GM12873 (cell line): ENCODE data around the gene FA2H.

Source experiments
- TF ChIP-seq, protein P1 (sequence below): IDR thresholded peaks from 2 replicates; pipeline ENCODE4 v1.5.1; 2012; ENCODE audit warnings: low read depth, mild to moderate bottlenecking, moderate library complexity, low read length, control low read depth; ENCODE audit not compliant: insufficient read depth; ENCODE audit errors: missing control alignments

Gene FA2H

DNA sequence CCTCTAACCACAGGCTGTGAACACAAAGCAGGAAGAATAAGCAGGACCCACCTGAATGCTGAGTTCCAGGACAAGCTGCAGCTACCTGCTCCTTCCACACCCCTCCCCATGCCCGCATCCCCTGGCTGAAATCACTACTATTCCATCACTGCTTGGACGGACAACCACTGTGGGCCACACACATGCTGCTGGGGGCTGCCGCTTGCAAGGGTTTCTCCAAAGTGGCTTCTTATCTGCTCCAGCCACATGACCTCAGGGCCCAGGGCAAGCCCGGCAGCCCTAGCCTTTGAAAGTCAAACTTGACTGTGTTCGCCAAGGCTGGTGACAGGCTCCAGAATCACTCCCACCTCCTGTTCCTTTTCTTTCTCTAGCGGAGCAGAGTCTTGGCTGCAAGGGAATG, 18.4 kb downstream of the FA2H start:
- TF ChIP-seq, protein P1, sequence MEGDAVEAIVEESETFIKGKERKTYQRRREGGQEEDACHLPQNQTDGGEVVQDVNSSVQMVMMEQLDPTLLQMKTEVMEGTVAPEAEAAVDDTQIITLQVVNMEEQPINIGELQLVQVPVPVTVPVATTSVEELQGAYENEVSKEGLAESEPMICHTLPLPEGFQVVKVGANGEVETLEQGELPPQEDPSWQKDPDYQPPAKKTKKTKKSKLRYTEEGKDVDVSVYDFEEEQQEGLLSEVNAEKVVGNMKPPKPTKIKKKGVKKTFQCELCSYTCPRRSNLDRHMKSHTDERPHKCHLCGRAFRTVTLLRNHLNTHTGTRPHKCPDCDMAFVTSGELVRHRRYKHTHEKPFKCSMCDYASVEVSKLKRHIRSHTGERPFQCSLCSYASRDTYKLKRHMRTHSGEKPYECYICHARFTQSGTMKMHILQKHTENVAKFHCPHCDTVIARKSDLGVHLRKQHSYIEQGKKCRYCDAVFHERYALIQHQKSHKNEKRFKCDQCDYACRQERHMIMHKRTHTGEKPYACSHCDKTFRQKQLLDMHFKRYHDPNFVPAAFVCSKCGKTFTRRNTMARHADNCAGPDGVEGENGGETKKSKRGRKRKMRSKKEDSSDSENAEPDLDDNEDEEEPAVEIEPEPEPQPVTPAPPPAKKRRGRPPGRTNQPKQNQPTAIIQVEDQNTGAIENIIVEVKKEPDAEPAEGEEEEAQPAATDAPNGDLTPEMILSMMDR, result no peak

DNA sequence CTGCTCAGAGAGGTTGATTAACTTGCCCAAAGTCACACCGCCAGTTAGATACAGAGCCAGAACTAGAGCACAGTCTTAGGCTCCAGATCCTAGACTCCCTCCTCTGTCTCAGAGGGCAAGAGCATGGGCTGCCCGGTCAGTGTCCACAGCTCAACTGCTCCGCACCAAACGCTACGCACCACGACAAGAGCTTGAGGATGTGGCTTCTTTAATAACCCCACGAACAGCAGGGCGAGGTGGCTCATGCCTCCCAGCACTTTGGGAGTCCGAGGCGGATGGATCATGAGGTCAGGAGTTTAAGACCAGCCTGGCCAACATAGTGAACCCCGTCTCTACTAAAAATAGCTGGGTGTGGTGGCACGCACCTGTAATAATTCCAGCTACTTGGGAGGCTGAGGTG, 21.4 kb downstream of the FA2H start:
- TF ChIP-seq, protein P1, result no peak

DNA sequence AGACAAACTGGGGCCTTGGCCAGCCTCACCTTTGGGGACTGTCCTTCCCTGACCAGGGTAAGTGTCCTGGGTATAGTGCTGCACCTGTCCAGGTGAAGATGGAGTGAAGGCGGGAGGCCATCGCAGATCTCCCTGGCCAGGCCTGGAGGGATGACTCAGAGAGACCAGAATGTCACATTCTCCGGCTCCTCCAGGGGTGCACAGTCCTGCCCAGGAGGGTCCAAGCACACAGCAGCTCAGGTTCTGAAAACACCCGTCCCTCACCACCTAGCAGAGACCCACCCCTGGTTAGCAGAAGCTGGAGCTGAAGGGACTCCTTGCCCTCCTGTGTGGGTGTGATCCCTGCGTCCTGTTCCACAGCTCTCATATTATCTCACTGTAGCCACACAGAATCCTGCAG, 21.9 kb downstream of the FA2H start:
- TF ChIP-seq, protein P1, result no peak

DNA sequence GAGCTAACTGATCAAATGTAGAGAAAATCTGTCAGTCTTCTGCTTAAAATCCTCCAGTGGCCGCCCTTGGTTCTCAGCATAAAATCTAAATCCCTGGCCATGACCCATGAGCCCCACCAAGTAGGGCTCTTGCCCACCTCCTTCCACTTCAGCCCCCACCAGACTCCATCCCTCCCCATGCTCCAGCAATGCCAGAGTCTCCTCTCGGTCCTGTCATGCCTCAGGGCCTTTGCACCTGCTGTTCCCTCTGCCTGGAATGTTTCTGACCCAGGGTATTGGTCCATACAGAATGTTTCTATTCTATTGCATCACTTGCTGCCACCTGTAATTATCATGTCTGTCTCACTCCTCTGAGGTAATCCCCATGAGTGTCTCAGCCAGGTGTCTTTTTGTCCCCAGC, 22.4 kb downstream of the FA2H start:
- TF ChIP-seq, protein P1, result no peak

DNA sequence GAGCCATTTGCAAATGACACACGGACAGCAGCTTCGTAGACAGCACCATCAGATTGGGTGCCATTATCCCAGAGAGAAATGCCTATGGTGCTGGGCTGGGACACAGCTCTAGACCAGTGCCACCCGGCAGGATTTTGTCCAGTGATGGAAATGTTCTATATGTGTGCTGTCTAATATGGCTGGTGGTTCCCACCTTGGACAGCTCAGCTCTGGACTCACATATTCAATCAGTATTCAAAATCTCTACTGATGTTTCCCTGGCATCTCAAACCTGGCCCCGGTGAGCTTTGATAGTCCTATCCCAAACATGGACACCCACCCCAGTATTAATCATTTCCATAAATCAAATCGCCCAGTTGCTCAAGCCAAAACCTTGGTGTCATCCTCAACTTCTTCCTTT, 23.0 kb downstream of the FA2H start:
- TF ChIP-seq, protein P1, result no peak

DNA sequence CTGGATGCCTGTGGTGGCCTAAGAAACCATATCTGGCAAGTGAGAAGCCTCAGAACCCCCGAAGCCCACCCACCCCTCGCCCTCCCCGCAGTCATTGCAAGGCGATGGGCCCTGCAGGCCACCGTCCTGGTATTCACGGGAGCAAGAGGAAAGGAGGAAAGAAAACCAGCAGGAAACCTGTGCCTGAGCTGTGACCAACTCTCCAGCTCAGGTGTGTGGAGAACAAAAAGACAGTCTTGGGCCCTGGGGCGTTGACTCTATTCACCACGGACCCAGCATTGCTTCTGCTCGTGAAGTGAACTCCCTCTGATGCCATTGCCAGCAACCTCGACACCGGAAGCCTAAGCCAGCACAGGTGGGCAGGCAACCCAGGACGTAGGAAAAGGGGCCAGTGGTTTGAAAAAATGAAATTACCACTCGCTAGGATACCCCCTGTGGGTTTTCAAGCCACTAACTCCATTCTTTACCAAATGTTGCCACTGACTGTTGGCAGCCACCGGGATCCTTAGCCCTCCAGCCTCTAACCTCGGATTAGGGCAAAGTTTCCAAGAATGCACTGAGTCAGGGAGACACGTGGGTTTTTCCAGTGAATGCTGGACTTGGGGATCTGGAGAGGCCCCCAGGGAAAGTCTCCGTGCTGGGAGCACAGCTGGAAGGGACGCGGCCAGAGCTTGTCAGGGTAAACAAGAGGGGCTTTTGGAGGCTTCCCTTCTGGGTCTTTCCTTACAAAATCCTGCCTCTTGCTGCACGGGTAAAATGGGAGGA, 25.1 kb downstream of the FA2H start:
- TF ChIP-seq, protein P1, result no peak

DNA sequence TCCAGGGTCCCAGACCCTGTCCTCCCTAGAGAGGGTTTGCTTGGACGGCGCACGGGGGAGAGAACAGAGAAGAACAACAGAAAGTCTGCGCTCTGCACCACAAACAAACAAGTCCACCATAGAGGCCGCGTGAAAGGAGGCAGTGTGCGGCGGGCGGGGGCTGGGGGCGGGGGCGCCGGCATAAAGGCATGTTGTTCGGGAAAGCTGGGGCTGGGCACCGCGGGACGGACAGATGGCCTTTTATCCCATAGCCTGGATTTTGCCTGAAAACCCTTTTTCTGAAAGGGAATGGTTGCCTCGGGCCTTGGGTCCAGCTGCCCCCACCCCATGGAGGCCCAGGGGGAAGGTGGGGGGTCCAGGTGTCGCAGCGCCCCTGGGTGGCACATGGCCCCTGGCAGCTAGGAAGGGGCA, 26.0 kb downstream of the FA2H start:
- TF ChIP-seq, protein P1, result no peak
